ENCODE results near the gene CAMK2N2.

DNA sequence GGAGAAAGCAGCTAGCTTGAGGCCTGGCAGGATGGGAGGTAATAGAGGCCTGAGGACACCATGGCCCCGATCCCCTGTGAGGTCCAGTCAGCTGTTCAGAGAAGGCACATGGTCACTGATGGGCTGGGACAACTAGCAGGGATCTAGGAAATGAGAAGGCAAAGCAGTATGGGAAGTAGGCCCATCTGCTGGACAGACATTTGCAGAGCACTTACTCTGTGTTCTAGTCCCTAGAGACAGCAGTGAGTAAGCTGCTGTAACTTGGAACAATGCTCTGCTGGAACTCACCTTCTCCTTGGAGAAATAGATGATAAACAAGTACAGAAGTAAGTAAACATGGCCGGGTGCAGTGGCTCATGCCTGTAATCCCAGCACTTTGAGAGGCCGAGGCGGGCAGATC is 21.6 kb upstream of the CAMK2N2 start:
- no peak for TF ChIP-seq ID3 (CRISPR knock-in tag; IDR thresholded peaks at IDR 0.05)
- no peak for TF ChIP-seq ID3 (tag; IDR thresholded peaks at IDR 0.05)
- no peak for TF ChIP-seq PHF21A (IDR thresholded peaks at IDR 0.05; ENCODE audit: borderline replicate concordance, low read depth)
- TF ChIP-seq MAX (CRISPR knock-in tag; IDR thresholded peaks at IDR 0.05): no peak
- TF ChIP-seq ZBTB17 (CRISPR knock-in tag; IDR thresholded peaks at IDR 0.05): no peak
- no peak for TF ChIP-seq GATA2 (CRISPR knock-in tag; IDR thresholded peaks at IDR 0.05)
- no peak for TF ChIP-seq ZNF175 (CRISPR knock-in tag; IDR thresholded peaks at IDR 0.05; ENCODE audit: low read depth)

Measured in K562 (cell line).